GM12801 (cell line): Measurements from ENCODE around the gene PCCA.

ENCODE experiments used
- TF ChIP-seq, protein P1 (sequence below): IDR thresholded peaks from one replicate; pipeline ENCODE4 v1.5.1; 2011; ENCODE audit warnings: control low read depth; ENCODE audit not compliant: insufficient read length; ENCODE audit errors: extremely low read depth

Gene PCCA

DNA sequence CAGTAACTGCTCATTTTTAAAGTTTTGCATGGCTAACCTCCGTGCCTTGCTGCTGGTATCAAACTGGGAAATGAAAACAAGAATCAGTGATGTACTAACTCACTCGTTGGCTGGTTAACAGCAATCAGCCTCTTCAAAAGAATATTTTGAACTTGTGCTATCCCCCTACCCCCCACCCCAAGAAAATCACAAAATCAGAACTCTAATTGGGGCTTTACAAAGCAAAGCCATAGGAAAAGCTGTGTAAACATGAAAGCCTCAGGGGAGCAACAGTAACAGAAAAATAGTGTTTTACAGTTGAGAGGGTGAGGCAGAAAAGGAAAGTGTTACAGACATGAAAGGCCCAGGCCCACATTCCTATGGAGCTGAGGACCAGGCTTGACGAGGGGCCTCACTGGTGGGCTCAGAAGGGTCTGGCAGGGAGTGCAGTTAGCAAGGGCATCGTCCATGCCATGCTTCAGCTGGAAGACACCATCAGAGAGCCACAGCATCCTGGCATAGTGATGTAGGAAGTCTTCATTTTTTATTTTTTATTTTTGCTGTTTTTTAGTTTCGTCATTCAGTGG lies 217.6 kb downstream of the PCCA start:
- TF ChIP-seq, protein P1, sequence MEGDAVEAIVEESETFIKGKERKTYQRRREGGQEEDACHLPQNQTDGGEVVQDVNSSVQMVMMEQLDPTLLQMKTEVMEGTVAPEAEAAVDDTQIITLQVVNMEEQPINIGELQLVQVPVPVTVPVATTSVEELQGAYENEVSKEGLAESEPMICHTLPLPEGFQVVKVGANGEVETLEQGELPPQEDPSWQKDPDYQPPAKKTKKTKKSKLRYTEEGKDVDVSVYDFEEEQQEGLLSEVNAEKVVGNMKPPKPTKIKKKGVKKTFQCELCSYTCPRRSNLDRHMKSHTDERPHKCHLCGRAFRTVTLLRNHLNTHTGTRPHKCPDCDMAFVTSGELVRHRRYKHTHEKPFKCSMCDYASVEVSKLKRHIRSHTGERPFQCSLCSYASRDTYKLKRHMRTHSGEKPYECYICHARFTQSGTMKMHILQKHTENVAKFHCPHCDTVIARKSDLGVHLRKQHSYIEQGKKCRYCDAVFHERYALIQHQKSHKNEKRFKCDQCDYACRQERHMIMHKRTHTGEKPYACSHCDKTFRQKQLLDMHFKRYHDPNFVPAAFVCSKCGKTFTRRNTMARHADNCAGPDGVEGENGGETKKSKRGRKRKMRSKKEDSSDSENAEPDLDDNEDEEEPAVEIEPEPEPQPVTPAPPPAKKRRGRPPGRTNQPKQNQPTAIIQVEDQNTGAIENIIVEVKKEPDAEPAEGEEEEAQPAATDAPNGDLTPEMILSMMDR, result no peak

DNA sequence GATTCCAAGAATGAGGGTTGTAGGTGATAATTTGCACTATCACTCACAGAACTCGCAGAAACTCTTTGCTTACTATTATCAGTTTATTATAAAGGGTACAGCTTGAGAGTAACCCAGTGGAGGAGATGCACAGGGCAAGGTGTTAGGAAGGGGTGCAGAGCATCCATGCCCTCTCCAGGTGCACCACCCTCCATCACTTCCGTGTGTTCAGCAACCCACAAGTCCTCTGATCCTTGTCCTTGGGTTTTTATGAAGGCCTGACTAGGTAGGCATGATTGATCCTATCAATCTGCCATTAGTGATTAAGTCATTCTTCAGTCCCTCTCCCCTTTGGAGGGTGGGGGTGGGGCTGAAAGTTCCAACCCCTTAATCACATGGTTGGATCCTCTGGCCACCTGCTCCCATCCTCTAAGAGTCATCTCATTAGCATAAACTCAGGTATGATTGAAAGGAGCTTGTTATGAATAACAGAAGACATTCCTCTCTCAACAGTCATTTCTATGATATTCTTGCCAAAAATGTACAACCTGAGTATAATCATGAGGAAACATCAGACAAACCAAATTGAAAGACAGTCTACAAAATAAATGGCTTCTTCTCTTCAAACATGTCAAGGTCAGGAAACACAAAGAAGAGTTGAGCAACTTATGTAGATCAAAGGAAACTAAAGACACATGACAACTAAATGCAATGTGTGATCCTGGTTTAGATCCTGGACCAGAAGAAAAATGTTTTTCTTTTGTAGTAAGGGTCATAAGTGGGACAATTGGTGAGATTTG lies 225.4 kb downstream of the PCCA start:
- TF ChIP-seq, protein P1, result no peak

DNA sequence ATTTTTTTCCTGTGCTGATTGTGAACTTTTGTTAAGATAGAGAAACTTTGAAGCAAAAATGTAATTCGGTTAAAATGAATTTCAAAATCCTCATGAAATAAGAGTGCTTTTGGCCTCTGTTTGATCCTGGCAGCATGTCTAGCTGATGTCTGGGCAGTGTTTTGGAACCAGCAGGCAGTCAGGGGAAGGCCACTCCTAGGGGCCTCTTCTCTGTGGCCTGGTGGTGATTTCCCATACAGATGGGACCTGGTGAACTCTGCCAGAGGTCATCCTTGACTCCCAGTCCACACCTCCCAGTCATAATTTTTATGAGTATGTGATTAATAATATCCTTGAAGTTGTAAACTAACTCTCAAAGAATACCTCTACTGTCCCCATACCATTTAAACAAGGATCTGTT lies 226.6 kb downstream of the PCCA start:
- TF ChIP-seq, protein P1, result no peak

DNA sequence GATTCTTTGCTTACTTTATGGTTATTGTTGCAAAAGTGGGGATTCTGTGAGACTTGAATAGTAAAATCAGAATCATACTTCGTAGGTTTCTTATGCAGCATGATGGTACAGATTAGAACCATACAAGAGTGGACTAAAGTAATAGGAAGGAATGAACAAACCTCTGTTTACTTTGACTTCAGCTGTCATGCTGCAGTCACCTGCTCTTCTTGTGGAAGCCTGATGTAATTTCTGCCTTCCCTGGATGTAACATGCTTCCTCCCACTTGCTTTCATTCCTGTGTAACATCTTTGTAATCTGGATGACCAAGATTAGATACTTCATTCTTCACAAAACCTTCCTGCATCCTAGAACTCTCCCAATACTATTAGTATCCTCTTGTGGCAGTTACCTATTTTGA lies 235.0 kb downstream of the PCCA start:
- TF ChIP-seq, protein P1, result no peak

DNA sequence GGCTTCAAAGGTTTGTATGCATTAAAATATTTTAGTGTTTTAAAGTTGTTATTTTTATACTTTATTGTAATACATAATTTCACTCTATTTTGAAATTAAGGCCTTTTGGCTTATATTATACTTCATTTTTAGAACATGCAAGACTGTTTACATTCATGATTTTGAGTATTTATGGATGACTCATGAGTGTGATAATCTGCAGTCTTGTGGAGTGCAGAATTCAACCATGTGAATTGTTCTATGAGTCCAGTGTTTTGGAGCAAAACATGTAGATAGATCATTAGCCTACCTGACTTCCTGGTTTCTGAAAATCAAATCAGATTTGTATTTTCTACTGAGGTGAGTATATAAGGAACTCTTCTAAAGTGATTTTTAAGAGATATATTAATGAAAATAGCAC lies 241.8 kb downstream of the PCCA start:
- TF ChIP-seq, protein P1, result no peak

DNA sequence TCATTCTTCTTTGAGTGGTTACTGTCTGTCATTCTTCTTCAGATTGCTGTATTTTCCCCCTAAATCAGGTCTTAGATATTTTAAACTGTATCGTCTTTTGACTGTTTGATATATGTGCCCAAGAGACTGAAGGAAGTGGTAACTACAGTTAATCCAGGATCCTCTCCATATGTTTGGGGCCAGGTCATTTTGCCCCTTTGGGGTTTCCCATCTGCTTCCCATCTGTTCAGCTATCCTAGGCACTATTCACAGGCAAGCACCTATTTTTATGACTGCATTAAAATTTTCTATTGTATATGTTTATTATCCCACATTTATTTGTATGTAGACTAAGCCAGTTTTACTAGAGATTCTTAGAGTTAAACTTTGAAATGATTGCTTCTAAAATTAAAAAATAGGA lies 244.2 kb downstream of the PCCA start:
- TF ChIP-seq, protein P1, result no peak

DNA sequence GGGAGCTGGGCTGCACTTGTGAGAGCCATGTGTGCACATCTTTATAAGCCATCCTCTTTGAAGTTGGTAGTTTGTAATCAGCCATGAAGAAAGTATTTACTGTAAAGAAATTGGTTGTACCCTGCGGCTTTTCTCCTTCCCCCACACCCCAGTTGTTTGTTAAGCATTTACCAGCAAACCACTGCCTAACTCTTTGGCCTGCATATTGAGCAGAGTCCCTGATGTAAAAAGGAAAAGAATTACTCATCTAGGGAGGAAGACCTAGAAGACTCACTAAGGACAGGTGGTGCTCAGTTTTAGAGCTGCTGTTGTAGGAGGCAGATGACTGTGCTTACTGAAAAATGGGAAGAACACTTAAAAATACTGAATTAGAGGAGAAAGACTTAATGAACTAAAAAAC lies 245.3 kb downstream of the PCCA start:
- TF ChIP-seq, protein P1, result no peak
